DOHH2 (cell line): ENCODE data around the gene RIMBP2.

Experiments used
- H3F3A ChIP-seq: fragments of 200-600 bp; sonication (generic), shearing (Covaris generic); 2 replicates; pipeline ENCODE4 v1.6.0; 2016; ENCODE audit warnings: antibody characterized with exemption, mild to moderate bottlenecking; ENCODE audit not compliant: control insufficient read depth, insufficient read depth
- H3K27ac ChIP-seq: fragments of 200-600 bp; sonication (generic); 2 replicates; pipeline ENCODE4 v1.5.1; 2014; ENCODE audit warnings: low read depth, mild to moderate bottlenecking, low read length, moderate library complexity
- H3K27me3 ChIP-seq: fragments of 200-600 bp; sonication (generic); 2 replicates; pipeline ENCODE4 v1.6.1; 2014; ENCODE audit warnings: mild to moderate bottlenecking, low read length, mixed read lengths; ENCODE audit not compliant: control insufficient read depth
- H3K36me3 ChIP-seq: fragments of 200-600 bp; sonication (generic); 2 replicates; pipeline ENCODE4 v1.6.1; 2014; ENCODE audit warnings: mild to moderate bottlenecking, low read length, moderate library complexity, mixed read lengths; ENCODE audit not compliant: control insufficient read depth
- H3K4me1 ChIP-seq: fragments of 200-600 bp; sonication (generic); 2 replicates; pipeline ENCODE4 v1.6.1; 2014; ENCODE audit warnings: mild to moderate bottlenecking, low read length, mixed read lengths; ENCODE audit not compliant: control insufficient read depth
- H3K4me2 ChIP-seq: fragments of 200-600 bp; sonication (generic); 2 replicates; pipeline ENCODE4 v1.6.0; 2014; ENCODE audit warnings: mild to moderate bottlenecking, low read length, moderate library complexity
- H3K4me3 ChIP-seq: fragments of 200-600 bp; sonication (generic); 2 replicates; pipeline ENCODE4 v1.5.1; 2014; ENCODE audit warnings: mild to moderate bottlenecking, low read length, mixed read lengths
- H3K79me2 ChIP-seq: fragments of 200-600 bp; sonication (generic); 2 replicates; pipeline ENCODE4 v1.6.1; 2014; ENCODE audit warnings: mild to moderate bottlenecking, low read length, mixed read lengths; ENCODE audit not compliant: control insufficient read depth
- H3K9me2 ChIP-seq: fragments of 200-600 bp; sonication (generic); replicated peaks from 2 replicates; pipeline ENCODE4 v1.6.1; 2014; ENCODE audit warnings: mild to moderate bottlenecking, low read length, mixed read lengths; ENCODE audit not compliant: control insufficient read depth
- H3K9me3 ChIP-seq: fragments of 200-600 bp; sonication (generic); 2 replicates; pipeline ENCODE4 v1.6.1; 2014; ENCODE audit warnings: antibody characterized with exemption, low read length, mixed read lengths; ENCODE audit not compliant: control insufficient read depth, insufficient read depth
- H4K20me1 ChIP-seq: fragments of 200-600 bp; sonication (generic); 2 replicates; pipeline ENCODE4 v1.6.0; 2014; ENCODE audit warnings: low read depth, mild to moderate bottlenecking, antibody characterized with exemption, low read length, moderate library complexity; ENCODE audit not compliant: control insufficient read depth, insufficient read depth
- EZH2phosphoT487 ChIP-seq: fragments of 200-600 bp; sonication (generic); IDR thresholded peaks from 2 replicates; pipeline ENCODE4 v1.6.1; 2017; ENCODE audit warnings: borderline replicate concordance, mild to moderate bottlenecking, antibody characterized with exemption, low read length, moderate library complexity, mixed read lengths
- TF ChIP-seq, protein P1 (sequence below): fragments of 200-600 bp; sonication (generic); IDR thresholded peaks from one replicate; pipeline ENCODE4 v1.5.1; 2014; ENCODE audit warnings: antibody characterized with exemption, mild to moderate bottlenecking, low read depth, low read length; ENCODE audit not compliant: poor library complexity, severe bottlenecking

RIMBP2 gene

GRCh38 chr12:130712346-130713065 lies 3.6 kb downstream of the RIMBP2 start:
- H3K27ac ChIP-seq: no peak overlapping the region
- no peaks in the 10 kb centered on the region for H3K4me1 ChIP-seq
- no peak overlapping the region for H3K4me2 ChIP-seq
- H3K79me2 ChIP-seq: no peaks in the 10 kb centered on the region
- H3K4me3 ChIP-seq: no peak overlapping the region
- no peaks in the 10 kb centered on the region for H3K9me2 ChIP-seq
- TF ChIP-seq EZH2phosphoT487: no peak
- no peaks in the 10 kb centered on the region for H3K9me3 ChIP-seq
- H4K20me1 ChIP-seq: no peaks in the 10 kb centered on the region
- H3K36me3 ChIP-seq: no peaks in the 10 kb centered on the region
- H3K27me3 ChIP-seq: peaks cover 40% of the 10 kb centered on the region
- no peaks in the 10 kb centered on the region for H3F3A ChIP-seq

DNA sequence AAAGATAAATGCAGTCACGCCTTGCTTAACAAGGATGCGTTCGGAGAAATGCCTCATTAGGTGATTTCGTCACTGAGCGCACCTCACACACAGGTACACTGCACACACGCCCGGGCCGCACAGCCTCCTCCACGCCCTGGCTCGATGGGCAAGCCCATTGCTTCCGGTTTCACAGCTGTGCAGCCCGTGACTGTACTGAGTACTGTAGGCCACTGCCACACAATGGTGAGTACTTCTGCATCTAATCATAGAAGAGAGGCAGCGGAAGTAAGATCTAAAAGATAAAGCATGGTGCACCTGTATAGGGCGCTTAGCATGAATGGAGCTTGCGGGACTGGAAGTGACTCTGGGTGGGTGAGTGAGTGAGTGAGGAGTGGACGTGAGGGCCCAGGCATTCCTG lies 4.3 kb downstream of the RIMBP2 start:
- peaks cover 33% of the 10 kb centered on the region for H3K27me3 ChIP-seq
- H3K9me2 ChIP-seq: no peaks in the 10 kb centered on the region
- no peak overlapping the region for H3K27ac ChIP-seq
- H3K9me3 ChIP-seq: no peaks in the 10 kb centered on the region
- TF ChIP-seq, protein P1, sequence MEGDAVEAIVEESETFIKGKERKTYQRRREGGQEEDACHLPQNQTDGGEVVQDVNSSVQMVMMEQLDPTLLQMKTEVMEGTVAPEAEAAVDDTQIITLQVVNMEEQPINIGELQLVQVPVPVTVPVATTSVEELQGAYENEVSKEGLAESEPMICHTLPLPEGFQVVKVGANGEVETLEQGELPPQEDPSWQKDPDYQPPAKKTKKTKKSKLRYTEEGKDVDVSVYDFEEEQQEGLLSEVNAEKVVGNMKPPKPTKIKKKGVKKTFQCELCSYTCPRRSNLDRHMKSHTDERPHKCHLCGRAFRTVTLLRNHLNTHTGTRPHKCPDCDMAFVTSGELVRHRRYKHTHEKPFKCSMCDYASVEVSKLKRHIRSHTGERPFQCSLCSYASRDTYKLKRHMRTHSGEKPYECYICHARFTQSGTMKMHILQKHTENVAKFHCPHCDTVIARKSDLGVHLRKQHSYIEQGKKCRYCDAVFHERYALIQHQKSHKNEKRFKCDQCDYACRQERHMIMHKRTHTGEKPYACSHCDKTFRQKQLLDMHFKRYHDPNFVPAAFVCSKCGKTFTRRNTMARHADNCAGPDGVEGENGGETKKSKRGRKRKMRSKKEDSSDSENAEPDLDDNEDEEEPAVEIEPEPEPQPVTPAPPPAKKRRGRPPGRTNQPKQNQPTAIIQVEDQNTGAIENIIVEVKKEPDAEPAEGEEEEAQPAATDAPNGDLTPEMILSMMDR: no peak
- no peak for TF ChIP-seq EZH2phosphoT487
- H3F3A ChIP-seq: no peaks in the 10 kb centered on the region
- no peak overlapping the region for H3K4me2 ChIP-seq
- H3K4me1 ChIP-seq: no peaks in the 10 kb centered on the region
- no peaks in the 10 kb centered on the region for H3K36me3 ChIP-seq
- H3K4me3 ChIP-seq: no peak overlapping the region
- H3K79me2 ChIP-seq: no peaks in the 10 kb centered on the region
- no peaks in the 10 kb centered on the region for H4K20me1 ChIP-seq

DNA sequence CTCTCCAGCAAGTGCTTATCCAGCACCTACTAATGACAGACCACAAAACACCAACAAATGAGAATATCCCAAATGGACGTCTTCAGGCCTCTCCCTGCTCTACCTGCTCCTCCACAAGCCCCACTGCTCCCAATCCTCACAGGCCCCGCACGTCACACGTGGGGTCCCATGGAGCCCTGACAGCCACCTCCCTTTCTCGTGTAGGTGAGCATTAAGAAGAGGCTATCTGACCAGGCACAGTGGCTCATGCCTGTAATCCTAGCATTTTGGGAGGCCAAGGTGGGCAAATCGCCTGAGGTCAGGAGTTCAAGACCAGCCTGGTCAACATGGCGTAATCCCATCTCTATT lies 5.4 kb downstream of the RIMBP2 start:
- no peak overlapping the region for H3K4me3 ChIP-seq
- TF ChIP-seq, protein P1: no peak
- no peak for TF ChIP-seq EZH2phosphoT487
- H3K4me2 ChIP-seq: no peak overlapping the region
- H3K36me3 ChIP-seq: no peaks in the 10 kb centered on the region
- no peaks in the 10 kb centered on the region for H4K20me1 ChIP-seq
- H3K9me3 ChIP-seq: no peaks in the 10 kb centered on the region
- H3K4me1 ChIP-seq: no peaks in the 10 kb centered on the region
- H3F3A ChIP-seq: no peaks in the 10 kb centered on the region
- no peaks in the 10 kb centered on the region for H3K9me2 ChIP-seq
- no peak overlapping the region for H3K27ac ChIP-seq
- H3K79me2 ChIP-seq: no peaks in the 10 kb centered on the region
- H3K27me3 ChIP-seq: peaks cover 23% of the 10 kb centered on the region

- no peaks in the 10 kb centered on the region for H3K79me2 ChIP-seq
- H3F3A ChIP-seq: no peaks in the 10 kb centered on the region
- H3K36me3 ChIP-seq: no peaks in the 10 kb centered on the region
- TF ChIP-seq EZH2phosphoT487: no peak
- TF ChIP-seq, protein P1: no peak
- H3K4me1 ChIP-seq: no peaks in the 10 kb centered on the region
- H3K4me2 ChIP-seq: no peak overlapping the region
- no peak overlapping the region for H3K4me3 ChIP-seq
- H4K20me1 ChIP-seq: no peaks in the 10 kb centered on the region
- no peaks in the 10 kb centered on the region for H3K9me3 ChIP-seq
- no peak overlapping the region for H3K27ac ChIP-seq
- H3K9me2 ChIP-seq: no peaks in the 10 kb centered on the region
- peaks cover 17% of the 10 kb centered on the region for H3K27me3 ChIP-seq
Measured at GRCh38 chr12:130709971-130710732, 5.9 kb downstream of the RIMBP2 start.
